ENCODE measurements around the gene WDR27. TPM values are rescaled to one million over a fixed set of nuclear protein-coding genes. Genes with fewer than 3 reads are reported as not detected.

The WDR27 gene
- total and polyA plus RNA-seq, 9 donors: 16.6 to 53.4 (median 38.7) TPM

- Histone ChIP-seq H3K4me3 (no peak overlapping the region), H3K36me3 (no peaks in the 10 kb centered on the region), H3K27me3 (no peaks in the 10 kb centered on the region), H3K9me3 (no peaks in the 10 kb centered on the region), H3K4me1 (ENCODE audit: insufficient read depth) (no peaks in the 10 kb centered on the region), H3K27ac (no peak overlapping the region)
- TF ChIP-seq POLR2A (IDR thresholded peaks at IDR 0.05) (no peak), CTCF (IDR thresholded peaks at IDR 0.05) (no peak), EP300 (IDR thresholded peaks at IDR 0.05) (no peak)
- no peak for DNase-seq
- intact Hi-C loops (cut with DNase I): no loop called here
- 53 to 60% (median 55%) methylated on average over 2 of the region's 2 CpGs for WGBS, 3 donors
Measured at GRCh38 chr6:169738976-169739529, 37.2 kb upstream of the WDR27 start.

- Histone ChIP-seq H3K36me3 (no peaks in the 10 kb centered on the region), H3K27ac (no peak overlapping the region)
- intact Hi-C loops (cut with DNase I): no loop called here
Measured at GRCh38 chr6:169738204-169738975, 36.6 kb upstream of the WDR27 start.

GRCh38 chr6:169729961-169730360, 28.1 kb upstream of the WDR27 start:
- TF ChIP-seq EP300 (IDR thresholded peaks at IDR 0.05): no peak
- TF ChIP-seq POLR2A (IDR thresholded peaks at IDR 0.05): no peak
- no peak for TF ChIP-seq CTCF (IDR thresholded peaks at IDR 0.05)
- intact Hi-C loops (cut with DNase I): loop anchor here in 1 of 4 donors (10.0 kb wide), 1 partner anchor 495 kb away; no protein-coding TSS in a partner anchor
- no peak for DNase-seq
- Histone ChIP-seq H3K27me3 (no peaks in the 10 kb centered on the region), H3K36me3 (no peaks in the 10 kb centered on the region), H3K27ac (no peak overlapping the region), H3K4me3 (no peak overlapping the region), H3K9me3 (no peaks in the 10 kb centered on the region), H3K4me1 (ENCODE audit: insufficient read depth) (peaks cover 2% of the 10 kb centered on the region)

More at GRCh38 chr6:169738204-169738975, 36.6 kb upstream of the WDR27 start:
- TF ChIP-seq EP300 (IDR thresholded peaks at IDR 0.05) (no peak), CTCF (IDR thresholded peaks at IDR 0.05) (no peak), POLR2A (IDR thresholded peaks at IDR 0.05) (no peak)
- Histone ChIP-seq H3K4me3 (no peak overlapping the region), H3K4me1 (ENCODE audit: insufficient read depth) (no peaks in the 10 kb centered on the region), H3K9me3 (no peaks in the 10 kb centered on the region), H3K27me3 (no peaks in the 10 kb centered on the region)
- DNase-seq: no peak
- WGBS, 3 donors: 43 to 53% (median 46%) methylated on average over 9 of the region's 9 CpGs

GRCh38 chr6:169726963-169727362, 25.1 kb upstream of the WDR27 start:
- intact Hi-C loops (cut with DNase I): loop anchor here in 1 of 4 donors (10.0 kb wide), 1 partner anchor 492 kb away; no protein-coding TSS in a partner anchor
- Histone ChIP-seq H3K27me3 (no peaks in the 10 kb centered on the region), H3K36me3 (no peaks in the 10 kb centered on the region)

More at GRCh38 chr6:169726963-169727362, 25.1 kb upstream of the WDR27 start:
- TF ChIP-seq EP300 (IDR thresholded peaks at IDR 0.05): no peak
- no peak for TF ChIP-seq POLR2A (IDR thresholded peaks at IDR 0.05)
- TF ChIP-seq CTCF (IDR thresholded peaks at IDR 0.05): no peak
- H3K9me3 ChIP-seq: no peaks in the 10 kb centered on the region
- H3K27ac ChIP-seq: no peak overlapping the region
- H3K4me3 ChIP-seq: no peak overlapping the region
- DNase-seq: no peak
- peaks cover 2% of the 10 kb centered on the region for H3K4me1 ChIP-seq (ENCODE audit: insufficient read depth)
